OCI-LY7 (cell line): ENCODE measurements around the gene KCNMB2.

Experiments used
- EZH2phosphoT487 ChIP-seq: fragments of 200-600 bp; sonication (generic); IDR thresholded peaks from 2 replicates; pipeline ENCODE4 v1.6.1; 2018; ENCODE audit warnings: low read depth, borderline replicate concordance, mild to moderate bottlenecking, mixed run types, antibody characterized with exemption, low read length, moderate library complexity, mixed read lengths
- TF ChIP-seq, protein P1 (sequence below): fragments of 200-600 bp; sonication (generic); conservative IDR thresholded peaks from 2 replicates; pipeline ENCODE4 v1.5.1; 2014; ENCODE audit warnings: mild to moderate bottlenecking, antibody characterized with exemption, low read length, moderate library complexity, mixed read lengths

- TF ChIP-seq, protein P1, sequence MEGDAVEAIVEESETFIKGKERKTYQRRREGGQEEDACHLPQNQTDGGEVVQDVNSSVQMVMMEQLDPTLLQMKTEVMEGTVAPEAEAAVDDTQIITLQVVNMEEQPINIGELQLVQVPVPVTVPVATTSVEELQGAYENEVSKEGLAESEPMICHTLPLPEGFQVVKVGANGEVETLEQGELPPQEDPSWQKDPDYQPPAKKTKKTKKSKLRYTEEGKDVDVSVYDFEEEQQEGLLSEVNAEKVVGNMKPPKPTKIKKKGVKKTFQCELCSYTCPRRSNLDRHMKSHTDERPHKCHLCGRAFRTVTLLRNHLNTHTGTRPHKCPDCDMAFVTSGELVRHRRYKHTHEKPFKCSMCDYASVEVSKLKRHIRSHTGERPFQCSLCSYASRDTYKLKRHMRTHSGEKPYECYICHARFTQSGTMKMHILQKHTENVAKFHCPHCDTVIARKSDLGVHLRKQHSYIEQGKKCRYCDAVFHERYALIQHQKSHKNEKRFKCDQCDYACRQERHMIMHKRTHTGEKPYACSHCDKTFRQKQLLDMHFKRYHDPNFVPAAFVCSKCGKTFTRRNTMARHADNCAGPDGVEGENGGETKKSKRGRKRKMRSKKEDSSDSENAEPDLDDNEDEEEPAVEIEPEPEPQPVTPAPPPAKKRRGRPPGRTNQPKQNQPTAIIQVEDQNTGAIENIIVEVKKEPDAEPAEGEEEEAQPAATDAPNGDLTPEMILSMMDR, result no peak
- no peak for TF ChIP-seq EZH2phosphoT487
Measured at GRCh38 chr3:178714925-178715832, 178.9 kb downstream of the KCNMB2 start.
